NB4 (cell line): ENCODE results near the gene TEDC1.

Experiments used
- POLR2A ChIP-seq: IDR thresholded peaks from 2 replicates; pipeline ENCODE4 v1.6.1; 2011; ENCODE audit warnings: mild to moderate bottlenecking; ENCODE audit not compliant: insufficient read length; ENCODE audit errors: extremely low read depth
- TF ChIP-seq, protein P1 (sequence below): IDR thresholded peaks from one replicate; pipeline ENCODE4 v1.5.1; 2012; ENCODE audit warnings: low read depth, low read length

- TF ChIP-seq, protein P1, sequence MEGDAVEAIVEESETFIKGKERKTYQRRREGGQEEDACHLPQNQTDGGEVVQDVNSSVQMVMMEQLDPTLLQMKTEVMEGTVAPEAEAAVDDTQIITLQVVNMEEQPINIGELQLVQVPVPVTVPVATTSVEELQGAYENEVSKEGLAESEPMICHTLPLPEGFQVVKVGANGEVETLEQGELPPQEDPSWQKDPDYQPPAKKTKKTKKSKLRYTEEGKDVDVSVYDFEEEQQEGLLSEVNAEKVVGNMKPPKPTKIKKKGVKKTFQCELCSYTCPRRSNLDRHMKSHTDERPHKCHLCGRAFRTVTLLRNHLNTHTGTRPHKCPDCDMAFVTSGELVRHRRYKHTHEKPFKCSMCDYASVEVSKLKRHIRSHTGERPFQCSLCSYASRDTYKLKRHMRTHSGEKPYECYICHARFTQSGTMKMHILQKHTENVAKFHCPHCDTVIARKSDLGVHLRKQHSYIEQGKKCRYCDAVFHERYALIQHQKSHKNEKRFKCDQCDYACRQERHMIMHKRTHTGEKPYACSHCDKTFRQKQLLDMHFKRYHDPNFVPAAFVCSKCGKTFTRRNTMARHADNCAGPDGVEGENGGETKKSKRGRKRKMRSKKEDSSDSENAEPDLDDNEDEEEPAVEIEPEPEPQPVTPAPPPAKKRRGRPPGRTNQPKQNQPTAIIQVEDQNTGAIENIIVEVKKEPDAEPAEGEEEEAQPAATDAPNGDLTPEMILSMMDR: no peak
- no peak for TF ChIP-seq POLR2A
Observed at GRCh38 chr14:105495990-105496830, 5.2 kb downstream of the TEDC1 start.
